CD14-positive monocyte (primary cell): Measurements from ENCODE around the gene TRPC4AP. TPM values are rescaled to one million over a fixed set of nuclear protein-coding genes. Genes with fewer than 3 reads are reported as not detected.

ENCODE experiments used
- DNase-seq, 3 donors: peaks; one replicate each; pipeline ENCODE4 v3.0.0-alpha.2; 2011 to 2022
- H2AFZ ChIP-seq: 2 replicates; pipeline ENCODE4 v1.6.0; 2012; ENCODE audit warnings: mild to moderate bottlenecking, low read depth, low read length, inconsistent platforms; ENCODE audit not compliant: insufficient read depth, poor library complexity, severe bottlenecking
- H3K27ac ChIP-seq, 2 donors: 1 replicate in 1 of 2; 2 replicates in 1 of 2; pipeline ENCODE4 v1.5.1; 2012 to 2013; ENCODE audit warnings: low read length in 2 of 2, control low read depth in 1 of 2, inconsistent platforms in 1 of 2, low read depth in 1 of 2, mild to moderate bottlenecking in 1 of 2
- H3K27me3 ChIP-seq, 2 donors: one replicate each; pipeline versions ENCODE4 v1.6.0 to v1.6.1; 2011 to 2013; ENCODE audit warnings: low read length in 2 of 2; ENCODE audit not compliant: control insufficient read depth in 2 of 2, insufficient read depth in 2 of 2
- H3K36me3 ChIP-seq, 2 donors: replicated peaks in 1 of 2; 1 replicate in 1 of 2; 2 replicates in 1 of 2; pipeline versions ENCODE4 v1.5.1 to v1.6.1; 2012 to 2013; ENCODE audit warnings: low read length in 2 of 2, control low read depth in 1 of 2, inconsistent platforms in 1 of 2, mild to moderate bottlenecking in 1 of 2; ENCODE audit not compliant: insufficient read depth in 2 of 2, control insufficient read depth in 1 of 2
- H3K4me1 ChIP-seq, 2 donors: 1 replicate in 1 of 2; 2 replicates in 1 of 2; pipeline versions ENCODE4 v1.5.1 to v1.6.1; 2012 to 2013; ENCODE audit warnings: low read length in 2 of 2, control low read depth in 1 of 2, inconsistent platforms in 1 of 2, mild to moderate bottlenecking in 1 of 2, moderate library complexity in 1 of 2; ENCODE audit not compliant: insufficient read depth in 2 of 2, control insufficient read depth in 1 of 2
- H3K4me2 ChIP-seq: replicated peaks from 2 replicates; pipeline ENCODE3; 2012; ENCODE audit warnings: low read length, moderate library complexity, mild to moderate bottlenecking; ENCODE audit not compliant: poor library complexity, severe bottlenecking; ENCODE audit errors: extremely low read depth
- H3K4me3 ChIP-seq, 3 experiments: fragments of 200-600 bp in 1 of 3; sonication (generic) in 1 of 3; replicated peaks in 1 of 3; 1 replicate in 2 of 3; 2 replicates in 1 of 3; pipeline ENCODE4 v1.5.1; 2011 to 2013; ENCODE audit warnings: low read length in 3 of 3, mild to moderate bottlenecking in 3 of 3, control low read depth in 2 of 3, low read depth in 2 of 3, inconsistent platforms in 1 of 3, moderate library complexity in 1 of 3
- H3K79me2 ChIP-seq: 2 replicates; pipeline ENCODE4 v1.6.0; 2012; ENCODE audit warnings: mild to moderate bottlenecking, control low read depth, inconsistent platforms, low read length, moderate library complexity; ENCODE audit not compliant: insufficient read depth
- H3K9ac ChIP-seq: 2 replicates; pipeline ENCODE4 v1.6.0; 2017; ENCODE audit warnings: low read length, mild to moderate bottlenecking; ENCODE audit not compliant: insufficient read depth, poor library complexity, severe bottlenecking
- H3K9me3 ChIP-seq, 2 donors: replicated peaks in 1 of 2; 1 replicate in 1 of 2; 2 replicates in 1 of 2; pipeline versions ENCODE4 v1.5.1 to v1.6.1; 2012 to 2013; ENCODE audit warnings: low read length in 2 of 2, control low read depth in 1 of 2; ENCODE audit not compliant: control insufficient read depth in 1 of 2, insufficient read depth in 1 of 2
- H4K20me1 ChIP-seq: 2 replicates; pipeline ENCODE4 v1.6.0; 2012; ENCODE audit warnings: mild to moderate bottlenecking, low read length, control low read depth, moderate library complexity; ENCODE audit not compliant: insufficient read depth
- H3K27ac Mint-ChIP-seq, 7 donors: one replicate each; pipeline ENCODE4 v1.8.0; 2020; ENCODE audit warnings: mild to moderate bottlenecking in 7 of 7, mixed read lengths in 7 of 7, moderate library complexity in 6 of 7, inconsistent platforms in 2 of 7
- H3K27me3 Mint-ChIP-seq, 3 donors: one replicate each; pipeline ENCODE4 v1.8.0; 2021 to 2022; ENCODE audit warnings: low read depth in 3 of 3, mild to moderate bottlenecking in 3 of 3, mixed read lengths in 3 of 3, moderate library complexity in 3 of 3, inconsistent platforms in 1 of 3
- H3K36me3 Mint-ChIP-seq, 2 donors: one replicate each; pipeline ENCODE4 v1.8.0; 2020; ENCODE audit warnings: mixed read lengths in 2 of 2, inconsistent platforms in 1 of 2, mild to moderate bottlenecking in 1 of 2
- H3K4me1 Mint-ChIP-seq: one replicate; pipeline ENCODE4 v1.8.0; 2020; ENCODE audit warnings: mild to moderate bottlenecking, mixed read lengths
- H3K4me3 Mint-ChIP-seq, 2 donors: one replicate each; pipeline ENCODE4 v1.8.0; 2020; ENCODE audit warnings: mild to moderate bottlenecking in 2 of 2, mixed read lengths in 2 of 2, moderate library complexity in 1 of 2
- H3K9me3 Mint-ChIP-seq, 7 donors: one replicate each; pipeline ENCODE4 v1.8.0; 2020 to 2022; ENCODE audit warnings: mixed read lengths in 7 of 7, mild to moderate bottlenecking in 6 of 7, moderate library complexity in 6 of 7, inconsistent platforms in 2 of 7
- WGBS: methylation state at CpG from one replicate; pipeline ENCODE4 v1.1.5; 2013; ENCODE audit warnings: missing lambda C conversion rate; ENCODE audit not compliant: insufficient coverage; 5-methylcytosine and 5-hydroxymethylcytosine counted together
- intact Hi-C, 2 donors: fragments of 100-400 bp; cut with micrococcal nuclease; formaldehyde crosslinking; loops; one replicate each; pipeline versions ENCODE4 v1.15.0 to v1.15.1; 2023
- polyA plus RNA-seq, 3 donors: library from polyadenylated mRNA; depleted of rRNA in 1 of 3; unstranded in 2 of 3; stranded (reverse) in 1 of 3; fragments of 300-500 nt in 2 of 3; fragments of >200 nt in 1 of 3; fragmentation: Illumina TruSeq in 2 of 3; gene quantifications; 1 replicate in 2 of 3; 2 replicates in 1 of 3; pipeline ENCODE4 v1.2.3, GENCODE V29; 2012 to 2021
- TF ChIP-seq, protein P1 (sequence below): fragments of 200-600 bp; IDR thresholded peaks from one replicate; pipeline ENCODE4 v1.8.0; 2022; ENCODE audit warnings: antibody characterized with exemption, mild to moderate bottlenecking

The TRPC4AP gene
- polyA plus RNA-seq, 3 donors = 80.8 to 98.4 (median 88.6) TPM

DNA sequence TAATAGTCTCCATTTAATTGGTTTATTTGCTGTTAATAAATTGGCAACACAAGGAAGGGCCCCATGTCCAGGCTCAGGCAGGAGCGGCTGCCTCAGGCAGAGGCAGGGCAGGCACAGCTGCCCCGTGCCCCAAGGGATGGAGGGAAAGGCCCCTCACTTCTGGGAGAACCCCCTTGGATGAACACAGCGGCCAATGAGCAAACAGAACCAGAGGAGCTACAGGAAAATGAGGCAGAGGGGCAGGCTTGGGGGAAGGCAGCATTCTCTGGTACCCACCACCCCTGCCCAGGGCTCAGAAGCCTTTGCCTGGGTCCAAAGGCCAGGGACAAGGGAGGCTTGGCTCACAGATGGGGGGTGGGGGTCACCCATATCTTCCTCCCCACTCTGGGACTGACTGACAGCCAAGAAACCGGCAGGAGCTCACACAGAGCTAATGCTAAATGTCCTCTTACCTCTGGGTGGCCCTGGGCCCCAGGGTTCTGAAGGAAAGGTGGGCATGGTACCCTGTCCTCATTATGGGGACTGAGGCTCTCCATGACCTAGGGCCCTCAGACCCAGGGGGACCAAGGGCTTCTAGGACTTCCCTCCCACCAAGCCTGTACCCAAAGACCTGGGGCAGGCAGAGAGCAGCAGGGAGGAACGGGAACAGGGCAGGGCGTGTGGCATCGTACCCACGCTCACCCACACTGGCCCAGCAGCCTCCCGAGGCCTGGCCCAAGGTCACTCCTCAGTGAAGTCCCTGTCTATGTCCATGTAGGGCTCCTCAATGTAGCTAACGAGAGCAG is 90.0 kb downstream of the TRPC4AP start:
- peaks cover 87 to 99% of the 10 kb centered on the region in 2 donors for H3K36me3 Mint-ChIP-seq
- Histone ChIP-seq H3K27me3 (no peaks in the 10 kb centered on the region), H3K4me3 (no peak overlapping the region), H3K36me3 (peaks cover 99 to 100% of the 10 kb centered on the region in 2 donors), H4K20me1 (peaks cover 50% of the 10 kb centered on the region), H3K9ac (no peak overlapping the region), H3K27ac (no peak overlapping the region), H3K9me3 (no peaks in the 10 kb centered on the region), H3K4me2 (no peak overlapping the region), H3K79me2 (no peaks in the 10 kb centered on the region), H3K4me1 (no peaks in the 10 kb centered on the region), H2AFZ (no peak overlapping the region)
- no peaks in the 10 kb centered on the region for H3K4me1 Mint-ChIP-seq
- TF ChIP-seq, protein P1, sequence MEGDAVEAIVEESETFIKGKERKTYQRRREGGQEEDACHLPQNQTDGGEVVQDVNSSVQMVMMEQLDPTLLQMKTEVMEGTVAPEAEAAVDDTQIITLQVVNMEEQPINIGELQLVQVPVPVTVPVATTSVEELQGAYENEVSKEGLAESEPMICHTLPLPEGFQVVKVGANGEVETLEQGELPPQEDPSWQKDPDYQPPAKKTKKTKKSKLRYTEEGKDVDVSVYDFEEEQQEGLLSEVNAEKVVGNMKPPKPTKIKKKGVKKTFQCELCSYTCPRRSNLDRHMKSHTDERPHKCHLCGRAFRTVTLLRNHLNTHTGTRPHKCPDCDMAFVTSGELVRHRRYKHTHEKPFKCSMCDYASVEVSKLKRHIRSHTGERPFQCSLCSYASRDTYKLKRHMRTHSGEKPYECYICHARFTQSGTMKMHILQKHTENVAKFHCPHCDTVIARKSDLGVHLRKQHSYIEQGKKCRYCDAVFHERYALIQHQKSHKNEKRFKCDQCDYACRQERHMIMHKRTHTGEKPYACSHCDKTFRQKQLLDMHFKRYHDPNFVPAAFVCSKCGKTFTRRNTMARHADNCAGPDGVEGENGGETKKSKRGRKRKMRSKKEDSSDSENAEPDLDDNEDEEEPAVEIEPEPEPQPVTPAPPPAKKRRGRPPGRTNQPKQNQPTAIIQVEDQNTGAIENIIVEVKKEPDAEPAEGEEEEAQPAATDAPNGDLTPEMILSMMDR = no peak
- intact Hi-C loops = no loop called here
- WGBS = 89% methylated on average over 9 of the region's 10 CpGs
- H3K4me3 Mint-ChIP-seq = no peak overlapping the region
- peaks cover 0 to 2% (median 0%) of the 10 kb centered on the region in 3 donors for H3K27me3 Mint-ChIP-seq
- peaks cover 0 to 2% (median 0%) of the 10 kb centered on the region in 7 donors for H3K9me3 Mint-ChIP-seq
- no peak overlapping the region for H3K27ac Mint-ChIP-seq
- no peak for DNase-seq

DNA sequence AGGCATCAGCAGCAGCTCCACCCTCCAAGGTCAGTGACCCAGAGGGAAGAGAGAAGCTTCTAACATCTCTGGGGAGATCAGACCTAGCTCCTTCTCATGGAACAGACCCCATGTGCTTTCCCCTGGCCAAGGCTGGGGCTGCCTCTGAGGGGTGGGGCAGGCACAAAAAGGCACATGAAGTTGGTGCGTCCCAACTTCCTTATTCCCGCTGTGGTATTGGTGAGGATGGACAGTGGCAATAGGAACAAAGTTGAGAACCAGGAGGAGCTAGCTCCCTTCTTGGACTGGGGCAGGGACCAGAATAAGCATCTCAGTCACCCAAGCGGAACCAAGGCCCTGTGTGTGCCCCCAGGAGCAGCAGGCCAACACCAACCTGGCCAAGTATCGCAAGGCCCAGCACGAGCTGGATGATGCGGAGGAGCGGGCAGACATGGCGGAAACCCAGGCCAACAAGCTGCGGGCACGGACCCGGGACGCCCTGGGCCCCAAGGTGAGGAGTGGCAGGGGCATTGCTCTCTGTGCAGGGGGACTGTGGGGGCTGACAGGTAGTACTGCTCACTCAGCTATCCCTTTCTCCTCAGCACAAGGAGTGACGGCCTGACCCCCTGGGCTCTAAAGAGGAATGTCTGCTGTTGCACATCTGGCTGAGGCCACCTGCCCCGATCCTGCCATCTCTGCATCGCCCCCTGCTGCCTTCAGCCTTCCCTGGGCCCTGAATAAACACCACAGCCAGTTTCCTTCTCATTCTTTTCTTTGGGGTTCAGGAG is 90.8 kb downstream of the TRPC4AP start:
- H2AFZ ChIP-seq = no peak overlapping the region
- H3K9ac ChIP-seq = no peak overlapping the region
- H3K4me3 ChIP-seq = no peak overlapping the region
- no peak overlapping the region for H3K4me2 ChIP-seq
- peaks cover 91 to 98% of the 10 kb centered on the region in 2 donors for H3K36me3 ChIP-seq
- DNase-seq = no peak
- H3K4me1 ChIP-seq = no peaks in the 10 kb centered on the region
- TF ChIP-seq, protein P1 = no peak
- H3K27me3 ChIP-seq = no peaks in the 10 kb centered on the region
- intact Hi-C loops = no loop called here
- H3K27ac ChIP-seq = no peak overlapping the region
- peaks cover 47% of the 10 kb centered on the region for H4K20me1 ChIP-seq
- no peaks in the 10 kb centered on the region for H3K79me2 ChIP-seq
- 96% methylated on average over 11 of the region's 15 CpGs for WGBS
- H3K27ac Mint-ChIP-seq = no peak overlapping the region
- no peaks in the 10 kb centered on the region for H3K4me1 Mint-ChIP-seq
- H3K27me3 Mint-ChIP-seq = peaks cover 0 to 5% (median 0%) of the 10 kb centered on the region in 3 donors
- no peaks in the 10 kb centered on the region for H3K9me3 ChIP-seq
- peaks cover 89 to 99% of the 10 kb centered on the region in 2 donors for H3K36me3 Mint-ChIP-seq
- peaks cover 0 to 2% (median 0%) of the 10 kb centered on the region in 7 donors for H3K9me3 Mint-ChIP-seq
- H3K4me3 Mint-ChIP-seq = no peak overlapping the region
